Dermis blood vessel endothelial cell (primary cell): ENCODE results near the gene DMAC2. TPM values are rescaled to one million over a fixed set of nuclear protein-coding genes. Genes with fewer than 3 reads are reported as not detected.
A peak's percentile ranks its signal among the peaks of the same experiment; 100 is the strongest.
"Not testable (repeated sequence)": the region's sequence is repeated elsewhere in the genome, so short reads cannot be mapped to it uniquely, and the experiment has no call there.

Experiments used
- DNase-seq: peaks from one replicate; pipeline ENCODE4 v3.0.0; 2010
- total RNA-seq: library from RNA; depleted of rRNA; stranded (reverse); fragments of >200 nt; gene quantifications from 2 replicates; pipeline ENCODE4 v1.2.3, GENCODE V29; 2014

Gene DMAC2
- total RNA-seq, 1 donor from 2014 or later: 55.0 TPM

GRCh38 chr19:41442473-41443355 lies 3.0 kb upstream of the DMAC2 start, which contains the start of gene ERICH4:
ERICH4 (plus strand) TSS chr19:41443156; CDS start chr19:41443170, 14 bp downstream.
- DNase-seq: no peak

DNA sequence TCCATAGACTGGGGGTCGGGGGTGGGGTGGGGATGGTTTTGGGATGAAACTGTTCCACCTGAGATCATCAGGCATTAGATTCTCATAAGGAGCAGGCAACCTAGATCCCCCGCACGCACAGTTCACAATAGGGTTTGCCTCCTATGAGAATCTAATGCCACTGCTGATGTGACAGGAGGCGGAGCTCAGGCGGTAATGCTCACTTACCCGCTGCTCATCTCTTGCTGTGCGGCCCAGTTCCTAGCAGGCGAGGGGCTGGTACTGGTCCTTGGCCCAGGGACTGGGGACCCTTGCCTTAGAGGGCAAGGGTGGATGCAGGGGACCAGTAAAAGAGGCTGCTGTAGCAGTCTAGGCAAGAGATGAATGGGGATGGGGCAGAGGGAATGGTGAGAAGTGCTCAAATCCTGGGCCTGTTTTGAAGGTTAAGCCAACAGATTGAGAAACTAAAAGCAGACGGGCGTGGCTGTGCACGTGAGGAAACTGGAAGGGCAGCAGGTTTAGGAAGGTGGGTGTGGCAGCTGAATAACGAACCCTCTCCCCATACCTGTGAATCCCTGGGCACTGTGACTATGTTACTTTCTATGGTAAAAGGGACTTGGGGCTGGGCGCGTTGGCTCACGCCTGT lies 1.7 kb upstream of the DMAC2 start:
- no peak for DNase-seq

- no peak for DNase-seq
Measured at GRCh38 chr19:41437944-41438574, 1.7 kb downstream of the DMAC2 start.

- no peak for DNase-seq
Measured at GRCh38 chr19:41436674-41436951, 3.1 kb downstream of the DMAC2 start.

DNA sequence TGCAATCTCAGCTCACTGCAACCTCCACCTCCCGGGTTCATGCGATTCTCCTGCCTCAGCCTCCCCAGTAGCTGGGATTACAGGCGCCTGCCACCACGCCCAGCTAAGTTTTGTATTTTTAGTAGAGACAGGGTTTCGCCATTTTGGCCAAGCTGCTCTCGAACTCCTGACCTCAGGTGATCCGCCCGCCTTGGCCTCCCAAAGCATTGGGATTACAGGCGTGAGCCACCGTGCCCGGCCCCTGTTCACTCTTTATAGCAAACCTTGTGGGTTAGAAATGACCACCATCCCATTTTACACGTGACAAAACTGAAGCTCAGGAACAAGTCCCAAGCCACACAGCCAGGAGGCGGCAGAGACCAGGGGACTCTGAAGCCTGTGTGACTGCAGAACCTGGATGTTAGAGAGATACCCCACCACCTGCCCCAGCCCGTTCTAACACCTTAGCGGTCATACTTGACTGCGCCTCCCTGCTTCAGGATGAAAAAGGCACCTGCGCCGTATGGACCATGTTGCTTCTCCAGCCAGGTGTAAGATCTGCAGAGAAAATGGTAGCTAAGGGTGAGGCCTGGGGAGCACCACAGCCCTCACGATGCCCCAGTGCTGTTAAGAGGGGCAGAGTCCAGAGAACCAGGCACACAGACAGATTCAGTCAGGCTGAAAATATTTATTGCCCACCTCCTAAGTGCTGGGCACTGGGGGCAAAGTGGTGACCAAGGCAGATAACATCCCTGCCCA lies 3.6 kb downstream of the DMAC2 start:
- no peak for DNase-seq

- not testable (repeated sequence) for DNase-seq
Measured at GRCh38 chr19:41435376-41435775, 4.3 kb downstream of the DMAC2 start.

GRCh38 chr19:41434450-41434849 lies 5.3 kb downstream of the DMAC2 start:
- no peak for DNase-seq

DNA sequence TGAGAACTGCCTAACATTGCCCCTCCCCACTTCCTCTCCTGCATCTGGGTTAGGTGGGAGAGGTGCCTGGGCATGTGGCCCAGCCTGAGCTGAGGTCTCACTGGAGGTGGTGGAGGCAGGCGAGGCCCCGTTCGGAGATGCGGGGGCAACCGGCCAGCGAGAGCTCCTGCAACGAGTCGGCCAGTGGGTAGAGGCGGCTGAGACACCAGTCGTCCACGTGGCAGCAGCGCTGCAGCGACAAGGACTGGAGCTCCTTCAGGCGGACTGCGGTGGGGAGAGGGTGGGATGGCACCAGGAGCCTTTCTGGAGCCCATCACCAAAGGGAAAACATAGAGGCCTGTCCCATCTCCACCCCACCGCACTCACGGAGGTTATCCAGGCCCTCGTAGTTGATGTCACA lies 6.5 kb downstream of the DMAC2 start:
- no peak for DNase-seq

GRCh38 chr19:41431426-41432386 lies 8.0 kb downstream of the DMAC2 start:
- peak; percentile 72 for DNase-seq

- DNase-seq: no peak
Measured at GRCh38 chr19:41430922-41431321, 8.8 kb downstream of the DMAC2 start.

GRCh38 chr19:41428481-41428859 lies 11.2 kb downstream of the DMAC2 start:
- no peak for DNase-seq

DNA sequence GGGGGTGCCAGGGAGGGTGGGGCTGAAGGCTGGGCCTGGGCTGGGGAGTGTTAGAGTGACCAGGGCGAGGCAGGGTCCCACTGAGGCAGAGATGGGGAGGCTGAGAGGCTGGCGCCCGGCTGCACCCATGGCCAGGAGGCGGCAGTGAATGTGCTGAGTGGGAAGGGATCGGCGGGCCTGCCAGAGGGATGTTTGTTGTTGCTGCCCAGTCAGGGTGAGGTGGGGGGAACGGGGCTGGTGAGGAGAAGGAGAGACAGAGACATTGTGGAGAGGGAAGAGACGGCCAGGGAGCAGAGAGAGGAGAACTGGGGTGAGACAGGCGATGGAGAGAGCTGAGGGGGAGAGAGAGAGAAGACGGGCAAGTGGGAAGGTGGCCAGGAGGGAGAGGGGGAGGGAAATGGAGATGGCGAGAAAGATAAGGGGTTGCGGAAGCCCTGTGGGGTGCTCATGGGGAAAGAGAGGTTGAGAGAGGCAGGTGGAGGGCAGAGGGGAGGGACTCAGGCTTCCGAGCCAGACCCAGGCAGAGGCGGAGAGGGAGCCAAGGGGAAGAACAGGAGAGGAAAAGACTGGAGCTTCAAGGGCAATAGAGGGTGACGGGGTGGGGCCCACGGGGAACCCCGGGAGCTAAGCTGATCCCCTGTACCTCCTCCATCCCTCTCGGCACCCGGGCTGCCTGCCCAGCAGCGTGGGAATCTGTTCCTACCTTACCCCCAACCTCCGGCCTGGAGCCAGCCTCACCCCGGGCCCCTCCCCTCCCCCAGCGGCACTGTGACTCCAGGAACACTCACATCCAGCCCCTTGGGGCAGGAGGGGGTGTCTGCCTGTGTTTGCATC lies 11.8 kb downstream of the DMAC2 start:
- DNase-seq: peak; percentile 44

DNA sequence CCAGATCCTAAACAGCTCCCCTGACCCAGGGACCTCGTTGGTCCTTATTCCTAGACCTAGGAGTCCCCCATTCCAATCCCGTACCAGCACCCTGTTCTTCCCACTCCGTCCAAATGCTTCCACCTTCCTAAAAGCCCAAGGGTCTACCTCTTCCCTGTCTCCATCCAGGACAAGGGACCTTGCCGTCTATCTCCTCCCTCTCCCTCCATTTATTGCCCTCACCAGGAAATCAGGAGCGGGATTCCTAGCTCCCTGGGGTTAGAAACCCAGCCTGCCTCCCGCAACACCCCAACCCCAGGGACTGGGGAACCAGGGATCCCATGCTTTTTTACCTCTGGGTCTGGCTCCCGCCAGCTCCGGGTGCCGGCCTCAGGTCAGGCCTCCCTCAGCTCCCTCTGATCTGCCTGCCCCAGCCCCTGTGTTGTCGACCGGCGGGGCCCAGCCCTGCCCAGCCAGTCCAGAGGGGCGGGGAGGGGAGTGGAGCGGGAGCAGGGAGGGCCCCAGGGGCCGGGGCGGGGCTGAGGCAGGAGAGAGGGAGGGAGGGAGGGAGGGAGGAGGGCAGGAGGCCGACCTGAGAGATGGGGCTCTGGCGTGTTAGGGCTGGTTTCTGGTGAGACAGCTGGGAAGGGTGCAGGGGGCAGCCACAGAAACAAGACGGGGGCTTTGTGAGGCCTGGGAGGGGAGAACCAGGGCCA lies 12.6 kb downstream of the DMAC2 start, which contains the start of gene B3GNT8:
TSS of gene B3GNT8 (minus strand) at position 423 of the 695 bp plus-strand sequence. CDS start 596 bp downstream, outside the sequence.
- DNase-seq: peak; percentile 58

DNA sequence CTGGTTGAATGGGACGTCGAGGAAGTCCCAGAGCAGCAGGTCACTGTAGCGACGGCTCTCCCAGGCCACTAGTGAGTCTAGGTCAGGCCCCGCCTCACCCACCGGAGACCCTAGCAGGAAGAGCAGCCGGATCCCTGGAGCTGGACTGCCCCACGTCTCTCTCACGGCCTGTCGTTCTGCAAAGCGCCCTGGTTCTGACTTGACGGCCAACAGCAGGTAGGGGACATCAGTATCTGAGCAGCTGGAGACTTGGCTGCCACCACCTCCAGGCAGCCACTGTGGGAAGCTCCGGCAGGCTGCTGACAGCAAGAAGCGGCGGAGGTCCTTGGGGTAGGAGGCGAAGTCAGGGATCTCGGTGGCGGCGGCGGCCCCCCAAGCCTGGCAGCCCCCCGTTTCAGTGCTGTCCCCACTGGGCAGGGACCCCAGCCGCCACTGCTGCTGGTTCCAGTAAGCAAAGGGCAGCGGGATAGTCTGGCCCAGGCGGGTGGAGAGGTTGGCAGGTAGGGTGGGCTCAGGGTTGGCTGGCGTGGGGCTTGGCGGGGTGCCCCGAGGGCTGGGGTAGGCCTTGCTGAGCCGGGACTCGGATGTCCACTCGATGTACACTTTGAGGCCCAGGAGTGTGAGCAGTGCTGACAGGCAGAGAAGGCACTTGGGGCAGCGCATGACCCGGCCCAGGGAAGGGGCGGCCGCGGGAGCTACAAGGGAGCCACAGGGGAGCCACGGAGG lies 13.4 kb downstream of the DMAC2 start:
- no peak for DNase-seq

DNA sequence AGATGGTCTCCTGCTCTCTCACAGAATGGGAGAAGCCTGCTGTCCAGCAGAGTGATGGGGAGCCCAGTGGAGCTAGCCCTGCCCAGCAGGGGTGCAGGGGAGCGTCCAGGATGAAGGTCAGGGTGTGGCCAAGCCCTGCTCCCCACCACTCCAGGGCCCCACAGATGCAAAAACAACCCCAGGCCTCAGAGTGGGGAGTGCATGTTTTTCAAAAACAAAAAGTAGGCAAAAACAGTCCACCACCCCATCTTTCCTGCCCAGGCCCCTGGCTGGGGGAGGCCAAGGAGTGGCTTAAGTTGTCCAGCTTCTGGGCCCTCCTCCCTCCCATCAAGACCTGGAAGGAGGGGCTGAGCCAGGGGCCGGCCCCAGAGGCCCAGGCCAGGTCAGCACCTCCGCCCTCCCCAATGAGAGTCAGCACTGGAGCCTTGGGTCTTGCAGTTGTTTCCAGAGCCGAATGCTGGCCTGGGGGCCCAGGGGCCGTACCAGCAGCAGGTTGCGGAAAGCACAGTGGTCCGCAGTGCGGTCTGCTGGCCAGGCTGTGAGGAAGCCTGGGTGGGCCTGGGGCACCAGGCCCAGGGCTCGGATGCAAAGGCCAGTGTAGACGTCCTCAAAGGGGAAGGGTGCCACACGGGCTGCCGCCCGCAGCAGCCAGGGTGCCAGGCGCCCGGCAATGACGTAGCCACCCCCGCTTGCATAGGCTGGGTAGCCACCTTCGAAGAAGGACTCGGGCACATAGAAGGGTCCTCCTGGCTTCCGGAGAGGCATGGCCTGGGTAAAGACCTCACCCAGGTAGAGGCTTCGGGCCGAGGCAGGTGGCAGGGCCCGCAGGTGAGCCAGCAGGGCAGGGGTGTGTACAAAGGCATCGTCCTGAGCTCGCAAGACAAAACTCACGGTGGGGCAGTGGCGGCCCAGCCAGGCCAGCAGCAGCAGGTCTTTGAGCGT lies 14.3 kb downstream of the DMAC2 start:
- no peak for DNase-seq

DNA sequence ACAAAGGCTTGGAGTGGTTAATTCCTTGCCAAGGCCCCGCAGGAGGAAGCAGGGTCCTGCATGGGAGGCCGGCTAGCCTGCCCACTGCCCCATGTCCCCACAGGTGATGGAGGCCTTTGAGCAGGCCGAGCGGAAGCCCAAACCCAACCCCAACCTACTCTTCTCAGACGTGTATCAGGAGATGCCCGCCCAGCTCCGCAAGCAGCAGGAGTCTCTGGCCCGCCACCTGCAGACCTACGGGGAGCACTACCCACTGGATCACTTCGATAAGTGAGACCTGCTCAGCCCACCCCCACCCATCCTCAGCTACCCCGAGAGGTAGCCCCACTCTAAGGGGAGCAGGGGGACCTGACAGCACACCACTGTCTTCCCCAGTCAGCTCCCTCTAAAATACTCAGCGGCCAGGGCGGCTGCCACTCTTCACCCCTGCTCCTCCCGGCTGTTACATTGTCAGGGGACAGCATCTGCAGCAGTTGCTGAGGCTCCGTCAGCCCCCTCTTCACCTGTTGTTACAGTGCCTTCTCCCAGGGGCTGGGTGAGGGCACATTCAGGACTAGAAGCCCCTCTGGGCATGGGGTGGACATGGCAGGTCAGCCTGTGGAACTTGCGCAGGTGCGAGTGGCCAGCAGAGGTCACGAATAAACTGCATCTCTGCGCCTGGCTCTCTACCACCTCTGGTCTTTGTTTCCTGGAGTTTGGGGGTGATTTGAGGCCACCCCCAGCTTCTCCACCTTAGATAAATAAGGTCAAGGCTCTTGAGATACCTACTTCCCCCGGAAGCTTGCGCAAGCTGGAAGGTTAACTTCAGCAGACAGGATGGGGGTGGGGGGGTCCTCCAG lies 15.2 kb downstream of the DMAC2 start:
- no peak for DNase-seq

DNA sequence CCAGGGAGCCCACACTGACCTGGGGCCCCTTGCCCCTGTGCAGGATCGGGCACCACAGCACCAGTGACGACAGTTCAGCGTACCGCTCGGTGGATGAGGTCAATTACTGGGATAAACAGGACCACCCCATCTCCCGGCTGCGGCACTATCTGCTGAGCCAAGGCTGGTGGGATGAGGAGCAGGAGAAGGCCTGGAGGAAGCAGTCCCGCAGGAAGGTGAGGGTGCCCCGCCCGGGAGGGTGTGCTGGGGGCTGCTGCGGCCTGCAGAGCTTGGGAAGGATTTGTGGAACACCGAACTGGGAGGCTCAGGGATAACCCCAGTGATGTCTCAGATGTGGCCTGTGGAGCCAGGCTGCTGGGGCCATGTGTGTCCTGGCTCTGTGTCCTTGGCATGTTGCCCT lies 16.8 kb downstream of the DMAC2 start:
- no peak for DNase-seq
